Caco-2 (cell line): ENCODE data around the gene ZNF268. TPM values are rescaled to one million over a fixed set of nuclear protein-coding genes. Genes with fewer than 3 reads are reported as not detected.

Source experiments
- BruUV-seq: library from RNA; stranded (reverse); fragments of 400-500 nt; replicated peaks from 2 replicates; lab custom pipeline; 2021; lab: Mats Ljungman, UMichigan
- CTCF ChIA-PET: fragments of 300-600 bp; sonication (Branson Sonifier 250); formaldehyde crosslinking; loops from one replicate; lab custom pipeline; 2022; ENCODE audit warnings: antibody characterized with exemption; lab: Charles Lee
- POLR2A ChIA-PET: fragments of 300-600 bp; sonication (Branson Sonifier 250); formaldehyde crosslinking; loops from one replicate; lab custom pipeline; 2022; ENCODE audit warnings: antibody characterized with exemption; lab: Charles Lee
- DNase-seq, 2 experiments: peaks; one replicate each; pipeline versions ENCODE4 v3.0.0 to v3.0.0-alpha.2; 2020 to 2022
- H3K27me3 ChIP-seq: replicated peaks from 2 replicates; pipeline ENCODE4 v1.6.0; 2011; ENCODE audit warnings: low read length; ENCODE audit not compliant: control insufficient read depth, insufficient read depth
- H3K36me3 ChIP-seq: 2 replicates; pipeline ENCODE4 v1.5.1; 2011; ENCODE audit warnings: low read length; ENCODE audit not compliant: control insufficient read depth, insufficient read depth
- H3K4me1 ChIP-seq: fragments of 250-450 bp; sonication (Bioruptor Pico); 2 replicates; pipeline ENCODE4 v1.5.1; 2020; ENCODE audit warnings: mild to moderate bottlenecking
- H3K4me3 ChIP-seq: 2 replicates; pipeline ENCODE4 v1.5.1; 2011; ENCODE audit warnings: low read depth, mild to moderate bottlenecking, control low read depth, low read length
- H3K9me3 ChIP-seq: fragments of 250-450 bp; sonication (Bioruptor Pico); 2 replicates; pipeline ENCODE4 v1.5.1; 2020; ENCODE audit warnings: mild to moderate bottlenecking, moderate library complexity
- H3K27ac Mint-ChIP-seq: one replicate; pipeline ENCODE4 v1.8.0; 2022; ENCODE audit warnings: mixed read lengths; ENCODE audit not compliant: unreplicated experiment
- H3K27me3 Mint-ChIP-seq: one replicate; pipeline ENCODE4 v1.8.0; 2022; ENCODE audit warnings: mixed read lengths; ENCODE audit not compliant: insufficient read depth, unreplicated experiment
- H3K36me3 Mint-ChIP-seq: one replicate; pipeline ENCODE4 v1.8.0; 2022; ENCODE audit warnings: mild to moderate bottlenecking, mixed read lengths; ENCODE audit not compliant: insufficient read depth, unreplicated experiment
- H3K4me1 Mint-ChIP-seq: one replicate; pipeline ENCODE4 v1.8.0; 2022; ENCODE audit warnings: low read depth, mixed read lengths; ENCODE audit not compliant: unreplicated experiment
- H3K4me3 Mint-ChIP-seq: one replicate; pipeline ENCODE4 v1.8.0; 2022; ENCODE audit warnings: mild to moderate bottlenecking, moderate library complexity, mixed read lengths; ENCODE audit not compliant: unreplicated experiment
- H3K9me3 Mint-ChIP-seq: one replicate; pipeline ENCODE4 v1.8.0; 2022; ENCODE audit warnings: mixed read lengths; ENCODE audit not compliant: unreplicated experiment
- intact Hi-C: fragments of 100-400 bp; cut with micrococcal nuclease; formaldehyde crosslinking; loops from one replicate; pipeline ENCODE4 v1.10.0; 2022; ENCODE audit not compliant: unreplicated experiment
- total RNA-seq: library from RNA; stranded (reverse); gene quantifications from 2 replicates; pipeline ENCODE4 v1.2.3, GENCODE V29; 2022
- TF ChIP-seq, protein P1 (sequence below), 2 experiments: fragments of 200-600 bp in 1 of 2; IDR thresholded peaks; 1 replicate in 1 of 2; 2 replicates in 1 of 2; pipeline versions ENCODE4 v1.5.1 to v1.8.0; 2011 to 2022; ENCODE audit warnings: antibody characterized with exemption in 1 of 2, control low read depth in 1 of 2, inconsistent platforms in 1 of 2, low read depth in 1 of 2, low read length in 1 of 2, mild to moderate bottlenecking in 1 of 2, moderate library complexity in 1 of 2; ENCODE audit not compliant: insufficient read depth in 1 of 2, severe bottlenecking in 1 of 2, unreplicated experiment in 1 of 2

The ZNF268 gene
- total RNA-seq, 1 experiment from 2014 or later, result 32.0 TPM

DNA sequence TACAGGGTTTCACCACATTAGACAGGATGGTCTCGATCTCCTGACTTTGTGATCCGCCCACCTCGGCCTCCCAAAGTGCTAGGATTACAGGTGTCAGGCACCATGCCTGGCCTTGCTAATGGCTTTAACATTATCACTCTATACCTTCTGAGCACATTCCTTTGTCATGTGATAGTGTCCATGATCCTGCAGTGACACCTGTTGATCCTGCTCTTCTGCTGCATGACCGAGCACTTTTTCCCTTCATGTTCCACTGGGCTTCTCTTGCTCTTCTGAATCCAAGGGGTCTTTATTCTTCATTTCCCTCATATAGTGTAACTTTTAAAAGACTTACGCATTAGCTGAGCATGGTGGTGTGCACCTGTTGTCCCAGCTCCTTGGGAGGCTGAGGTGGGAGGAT, 11.6 kb downstream of the ZNF268 start:
- DNase-seq, result no peak
- Histone ChIP-seq H3K4me3 (no peak overlapping the region), H3K36me3 (peaks cover 8% of the 10 kb centered on the region), H3K27me3 (no peaks in the 10 kb centered on the region), H3K4me1 (no peaks in the 10 kb centered on the region), H3K9me3 (peaks cover 37% of the 10 kb centered on the region)
- TF ChIP-seq, protein P1, sequence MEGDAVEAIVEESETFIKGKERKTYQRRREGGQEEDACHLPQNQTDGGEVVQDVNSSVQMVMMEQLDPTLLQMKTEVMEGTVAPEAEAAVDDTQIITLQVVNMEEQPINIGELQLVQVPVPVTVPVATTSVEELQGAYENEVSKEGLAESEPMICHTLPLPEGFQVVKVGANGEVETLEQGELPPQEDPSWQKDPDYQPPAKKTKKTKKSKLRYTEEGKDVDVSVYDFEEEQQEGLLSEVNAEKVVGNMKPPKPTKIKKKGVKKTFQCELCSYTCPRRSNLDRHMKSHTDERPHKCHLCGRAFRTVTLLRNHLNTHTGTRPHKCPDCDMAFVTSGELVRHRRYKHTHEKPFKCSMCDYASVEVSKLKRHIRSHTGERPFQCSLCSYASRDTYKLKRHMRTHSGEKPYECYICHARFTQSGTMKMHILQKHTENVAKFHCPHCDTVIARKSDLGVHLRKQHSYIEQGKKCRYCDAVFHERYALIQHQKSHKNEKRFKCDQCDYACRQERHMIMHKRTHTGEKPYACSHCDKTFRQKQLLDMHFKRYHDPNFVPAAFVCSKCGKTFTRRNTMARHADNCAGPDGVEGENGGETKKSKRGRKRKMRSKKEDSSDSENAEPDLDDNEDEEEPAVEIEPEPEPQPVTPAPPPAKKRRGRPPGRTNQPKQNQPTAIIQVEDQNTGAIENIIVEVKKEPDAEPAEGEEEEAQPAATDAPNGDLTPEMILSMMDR (IDR thresholded peaks at IDR 0.05; ENCODE audit: insufficient read depth in 1 of 2, low read depth in 1 of 2, low read length in 1 of 2, severe bottlenecking in 1 of 2, unreplicated experiment in 1 of 2), result no peak
- ChIA-PET POLR2A (no interaction called here), CTCF (no interaction called here)
- peaks cover 70% of the 10 kb centered on the region for H3K9me3 Mint-ChIP-seq
- peaks cover 85% of the 10 kb centered on the region for H3K36me3 Mint-ChIP-seq
- no peak overlapping the region for H3K27ac Mint-ChIP-seq
- no TSS peak for BruUV-seq
- H3K4me1 Mint-ChIP-seq, result no peaks in the 10 kb centered on the region
- intact Hi-C loops, result no loop called here
- no peaks in the 10 kb centered on the region for H3K27me3 Mint-ChIP-seq
- H3K4me3 Mint-ChIP-seq, result no peak overlapping the region

DNA sequence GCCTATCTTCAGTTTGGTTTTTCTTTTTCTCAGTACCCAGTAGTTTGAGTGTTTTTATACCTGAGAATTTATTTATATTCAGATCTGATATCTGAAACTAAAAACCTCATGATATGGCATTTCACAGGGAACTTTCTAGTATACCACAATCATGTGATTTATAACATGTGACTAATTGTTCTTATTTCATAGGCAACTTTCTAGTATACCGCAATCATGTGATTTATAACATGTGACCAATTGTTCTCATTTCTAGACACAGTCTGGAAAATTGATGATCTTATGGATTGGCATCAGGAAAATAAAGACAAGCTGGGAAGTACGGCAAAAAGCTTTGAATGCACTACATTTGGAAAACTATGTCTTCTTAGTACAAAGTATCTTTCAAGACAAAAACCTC, 20.6 kb downstream of the ZNF268 start:
- CTCF ChIA-PET, result no interaction called here
- H3K36me3 Mint-ChIP-seq, result peaks cover 59% of the 10 kb centered on the region
- no peaks in the 10 kb centered on the region for H3K4me1 Mint-ChIP-seq
- no peak overlapping the region for H3K4me3 Mint-ChIP-seq
- Histone ChIP-seq H3K36me3 (no peaks in the 10 kb centered on the region), H3K9me3 (peaks cover 55% of the 10 kb centered on the region), H3K27me3 (no peaks in the 10 kb centered on the region), H3K4me3 (no peak overlapping the region), H3K4me1 (no peaks in the 10 kb centered on the region)
- peaks cover 43% of the 10 kb centered on the region for H3K9me3 Mint-ChIP-seq
- no peaks in the 10 kb centered on the region for H3K27me3 Mint-ChIP-seq
- no peak overlapping the region for H3K27ac Mint-ChIP-seq
- POLR2A ChIA-PET, result no interaction called here
- BruUV-seq, result no TSS peak
- TF ChIP-seq, protein P1 (IDR thresholded peaks at IDR 0.05; ENCODE audit: insufficient read depth in 1 of 2, low read depth in 1 of 2, low read length in 1 of 2, severe bottlenecking in 1 of 2, unreplicated experiment in 1 of 2), result no peak
- intact Hi-C loops, result no loop called here
- DNase-seq, result no peak

DNA sequence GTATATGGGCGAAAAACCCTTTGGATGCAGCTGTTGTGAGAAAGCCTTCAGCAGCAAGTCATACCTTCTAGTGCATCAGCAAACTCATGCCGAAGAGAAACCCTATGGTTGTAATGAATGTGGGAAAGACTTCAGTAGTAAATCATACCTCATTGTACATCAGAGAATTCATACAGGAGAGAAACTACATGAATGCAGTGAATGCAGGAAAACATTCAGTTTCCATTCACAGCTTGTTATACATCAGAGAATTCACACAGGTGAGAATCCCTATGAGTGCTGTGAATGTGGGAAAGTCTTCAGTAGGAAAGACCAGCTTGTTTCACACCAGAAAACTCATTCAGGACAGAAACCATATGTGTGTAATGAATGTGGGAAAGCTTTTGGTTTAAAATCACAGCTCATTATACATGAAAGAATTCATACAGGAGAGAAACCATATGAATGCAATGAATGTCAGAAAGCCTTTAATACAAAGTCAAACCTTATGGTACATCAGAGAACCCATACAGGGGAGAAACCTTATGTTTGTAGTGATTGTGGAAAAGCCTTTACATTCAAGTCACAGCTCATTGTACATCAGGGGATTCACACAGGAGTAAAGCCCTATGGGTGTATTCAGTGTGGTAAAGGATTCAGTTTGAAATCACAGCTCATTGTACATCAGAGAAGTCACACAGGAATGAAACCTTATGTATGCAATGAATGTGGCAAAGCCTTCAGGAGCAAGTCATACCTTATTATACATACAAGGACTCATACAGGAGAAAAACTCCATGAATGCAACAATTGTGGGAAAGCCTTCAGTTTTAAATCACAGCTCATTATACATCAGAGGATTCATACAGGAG, 21.4 kb downstream of the ZNF268 start:
- Mint-ChIP-seq H3K4me1 (no peaks in the 10 kb centered on the region), H3K27ac (no peak overlapping the region), H3K36me3 (peaks cover 59% of the 10 kb centered on the region), H3K27me3 (no peaks in the 10 kb centered on the region), H3K4me3 (no peak overlapping the region), H3K9me3 (peaks cover 43% of the 10 kb centered on the region)
- intact Hi-C loops, result no loop called here
- H3K9me3 ChIP-seq, result peaks cover 57% of the 10 kb centered on the region
- no peaks in the 10 kb centered on the region for H3K27me3 ChIP-seq
- ChIA-PET POLR2A (no interaction called here), CTCF (no interaction called here)
- no peak overlapping the region for H3K4me3 ChIP-seq
- TF ChIP-seq, protein P1 (IDR thresholded peaks at IDR 0.05; ENCODE audit: insufficient read depth in 1 of 2, low read depth in 1 of 2, low read length in 1 of 2, severe bottlenecking in 1 of 2, unreplicated experiment in 1 of 2), result no peak
- BruUV-seq, result no TSS peak
- no peaks in the 10 kb centered on the region for H3K4me1 ChIP-seq
- no peak for DNase-seq
- no peaks in the 10 kb centered on the region for H3K36me3 ChIP-seq
